ENCODE results near the gene GPRC5C. TPM values are rescaled to one million over a fixed set of nuclear protein-coding genes. Genes with fewer than 3 reads are reported as not detected.

The GPRC5C gene, protein sequence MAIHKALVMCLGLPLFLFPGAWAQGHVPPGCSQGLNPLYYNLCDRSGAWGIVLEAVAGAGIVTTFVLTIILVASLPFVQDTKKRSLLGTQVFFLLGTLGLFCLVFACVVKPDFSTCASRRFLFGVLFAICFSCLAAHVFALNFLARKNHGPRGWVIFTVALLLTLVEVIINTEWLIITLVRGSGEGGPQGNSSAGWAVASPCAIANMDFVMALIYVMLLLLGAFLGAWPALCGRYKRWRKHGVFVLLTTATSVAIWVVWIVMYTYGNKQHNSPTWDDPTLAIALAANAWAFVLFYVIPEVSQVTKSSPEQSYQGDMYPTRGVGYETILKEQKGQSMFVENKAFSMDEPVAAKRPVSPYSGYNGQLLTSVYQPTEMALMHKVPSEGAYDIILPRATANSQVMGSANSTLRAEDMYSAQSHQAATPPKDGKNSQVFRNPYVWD
- total RNA-seq (2016; rRNA removed; fragmentation: Illumina TruSeq; extraction: Trizol) = 44.8 and 85.6 TPM in 2 replicates
- total RNA-seq (2016; cell fraction: cytosol; rRNA removed; fragmentation: Illumina TruSeq; extraction: Trizol; ENCODE audit: low read depth) = 30.8 and 32.3 TPM in 2 replicates
- total RNA-seq (2016; cell fraction: insoluble cytoplasmic fraction; rRNA removed; fragmentation: Illumina TruSeq; extraction: Trizol) = 41.2 and 86.3 TPM in 2 replicates
- total RNA-seq (2016; cell fraction: membrane; rRNA removed; fragmentation: Illumina TruSeq; extraction: Trizol) = 50.5 and 55.5 TPM in 2 replicates
- total RNA-seq (2016; cell fraction: nucleus; rRNA removed; fragmentation: Illumina TruSeq; extraction: Trizol) = 73.7 and 80.6 TPM in 2 replicates
- polyA plus RNA-seq (2011; rRNA removed) = 300 and 407 TPM in 2 replicates
- 276 and 424 TPM in 2 replicates for polyA plus RNA-seq (2011; cell fraction: cytosol; rRNA removed)
- 354 and 357 TPM in 2 replicates for polyA plus RNA-seq (2011; cell fraction: nucleus; rRNA removed)
- 111 and 131 TPM in 2 replicates for polyA plus RNA-seq (2012)
- 29.5 and 34.4 TPM in 2 replicates for polyA plus RNA-seq (2016; cell fraction: cytosol; fragmentation: Illumina TruSeq; extraction: Trizol; ENCODE audit: low read depth)
- polyA plus RNA-seq (2016; cell fraction: insoluble cytoplasmic fraction; fragmentation: Illumina TruSeq; extraction: Trizol; ENCODE audit: low read depth) = 42.9 and 43.8 TPM in 2 replicates
- polyA plus RNA-seq (2016; cell fraction: membrane; fragmentation: Illumina TruSeq; extraction: Trizol; ENCODE audit: low read depth) = 36.0 and 48.1 TPM in 2 replicates
- 131 and 142 TPM in 2 replicates for polyA plus RNA-seq (2016; cell fraction: nucleus; fragmentation: Illumina TruSeq; extraction: Trizol; ENCODE audit: insufficient read depth, low read depth)
- polyA minus RNA-seq (2011; rRNA and poly(A)+ RNA removed; ENCODE audit: low replicate concordance) = 39.8 and 712 TPM in 2 replicates
- polyA minus RNA-seq (2011; cell fraction: cytosol; rRNA and poly(A)+ RNA removed) = 209 and 211 TPM in 2 replicates
- polyA minus RNA-seq (2011; cell fraction: nucleus; rRNA and poly(A)+ RNA removed) = 108 and 116 TPM in 2 replicates
- Bru-seq, nascent RNA = percentile 82 among the genes with signal in this experiment
- BruChase-seq, experiment 1, labeled RNA remaining after a 6-hour chase = percentile 85 among the genes with signal in this experiment
- BruChase-seq, experiment 2, labeled RNA remaining after a 2-hour chase = percentile 82 among the genes with signal in this experiment
- long read RNA-seq, experiment 1, transcript GPRC5C-202 (4 exons, 2,988 nt) = major isoform, 76 of 124 reads
- long read RNA-seq, experiment 1, transcript GPRC5C-211 (3 exons, 393 nt) = minor isoform, 6 of 124 reads
- long read RNA-seq, experiment 1, partial matches to known transcripts = 23 of 124 reads
- long read RNA-seq, experiment 1, other reads (novel, unspliced or antisense) = 16 of 124 reads
- long read RNA-seq, experiment 2, transcript GPRC5C-202 (4 exons, 2,988 nt) = major isoform, 172 of 370 reads
- long read RNA-seq, experiment 2, transcript GPRC5C-205 (4 exons, 1,592 nt) = minor isoform, 11 of 370 reads
- long read RNA-seq, experiment 2, transcript GPRC5C-211 (3 exons, 393 nt) = minor isoform, 7 of 370 reads
- long read RNA-seq, experiment 2, transcript GPRC5C-207 (1 exons, 2,224 nt) = minor isoform, 16 of 370 reads
- long read RNA-seq, experiment 2, partial matches to known transcripts = 76 of 370 reads
- long read RNA-seq, experiment 2, other reads (novel, unspliced or antisense) = 83 of 370 reads

DNA sequence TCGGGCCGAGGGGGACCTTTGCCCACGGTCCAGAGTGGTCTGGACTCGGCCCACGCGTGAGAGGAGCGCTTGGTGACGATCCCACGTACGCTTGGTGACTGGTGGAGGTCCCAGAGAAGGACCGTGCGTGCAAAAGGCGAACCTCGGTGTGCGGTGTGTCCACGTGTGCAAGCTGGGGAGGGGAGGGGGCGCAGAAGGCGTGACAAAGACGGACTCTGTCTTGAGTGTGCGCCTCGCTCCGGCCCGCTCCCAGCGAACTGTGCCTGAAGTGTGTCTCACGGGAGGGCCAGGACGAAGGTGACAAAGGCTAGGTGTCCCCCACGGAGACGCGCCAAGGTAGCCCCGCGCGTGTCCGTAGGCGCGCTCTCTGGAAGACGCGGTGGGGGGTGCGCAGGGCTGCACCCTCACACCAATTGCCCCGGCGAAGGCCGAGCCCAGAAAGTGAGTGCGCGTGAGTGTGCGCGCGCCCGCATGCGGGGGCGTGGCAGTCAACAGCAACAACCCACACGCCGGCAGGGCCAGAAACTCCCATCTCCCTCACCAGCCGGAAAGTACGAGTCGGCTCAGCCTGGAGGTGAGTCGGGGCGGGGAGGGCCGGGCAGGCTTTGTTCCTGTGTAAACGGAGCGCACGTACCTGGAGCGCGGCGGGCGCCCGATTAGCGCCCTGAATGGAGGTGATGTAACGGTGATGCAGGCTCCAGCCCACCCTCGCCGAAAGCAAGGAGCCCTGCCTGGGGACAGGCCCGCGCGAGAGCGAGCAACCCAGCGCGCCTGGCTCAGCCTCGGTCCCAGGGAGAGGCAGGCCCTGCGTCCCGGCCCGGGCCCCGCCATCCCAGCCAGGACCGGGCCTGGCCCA, at the start of gene GPRC5C:
Gene GPRC5C (plus strand): TSS at position 521 of the 856 bp plus-strand sequence. CDS start 7,689 bp downstream, outside the sequence.
- intact Hi-C loops (cut with micrococcal nuclease; ENCODE audit: unreplicated experiment) = no loop called here
- H3K27me3 ChIP-seq (ENCODE audit: control insufficient read depth in 1 of 2, insufficient read depth in 2 of 2, low read length in 2 of 2) = no peaks in the 10 kb centered on the region; a peak in 1 of 5 replicates
- H3K36me3 ChIP-seq (replicated peaks in 1 of 2; ENCODE audit: control insufficient read depth in 1 of 2, insufficient read depth in 2 of 2, low read length in 2 of 2) = no peaks in the 10 kb centered on the region; a peak in 1 of 5 replicates
- DNase-seq (ENCODE audit: low spot score) (peak; percentile 95), ATAC-seq (peak; percentile 64), FAIRE-seq (no peak)
- ChIA-PET POLR2A (interaction anchor here (1.2 to 5.6 kb wide), 8 partner anchors 11 to 442 kb away, joined by 4 to 159 read pairs (median 20); partner anchors contain the start of genes FDXR and RAB37), CTCF (ENCODE audit: low intra/inter-chr PET ratio, low total read pairs) (no interaction called here)
- H3K4me3 ChIP-seq (replicated peaks in 1 of 3; ENCODE audit: insufficient read depth in 1 of 3, low read depth in 2 of 3, low read length in 3 of 3) = peak within 1 kb of the TSS; percentile 82 to 94 (median 89)
- H4K20me1 ChIP-seq (ENCODE audit: insufficient read depth, low read length) = peaks cover 33% of the 10 kb centered on the region
- H3K27ac ChIP-seq (ENCODE audit: extremely low read length, insufficient read depth, low read length) = peak within 1 kb of the TSS; percentile 98
- under 1% methylated on average over 33 of the region's 81 CpGs for WGBS (ENCODE audit: low lambda C conversion rate)
- H3K4me1 ChIP-seq (ENCODE audit: insufficient read depth, low read length) = peaks cover 69% of the 10 kb centered on the region
- in situ Hi-C loops (cut with HindIII; ENCODE audit: extremely low pct_ligation_motif_present, low pct_unique_long_range_greater_than_20kb) = loop anchor here (10.0 to 25.0 kb wide), 3 partner anchors 323 to 1144 kb away; no protein-coding TSS in a partner anchor
- no peaks in the 10 kb centered on the region for H3K9me3 ChIP-seq (ENCODE audit: low read length)
- H3K9ac ChIP-seq (ENCODE audit: insufficient read depth, low read depth, low read length) = peak within 1 kb of the TSS; percentile 99
- peaks cover 57% of the 10 kb centered on the region for H3K79me2 ChIP-seq (ENCODE audit: insufficient read depth, low read length)
- BruUV-seq (replicated peaks) = TSS peak; percentile 60
- H2AFZ ChIP-seq (ENCODE audit: low read length) = no peak within 1 kb of the TSS
- peak within 1 kb of the TSS; percentile 100 for H3K4me2 ChIP-seq (ENCODE audit: low read depth, low read length)
- no peak for TF ChIP-seq U2AF1 (optimal IDR thresholded peaks at IDR 0.05; ENCODE audit: low read depth, low read length)
- TF ChIP-seq ZKSCAN8 (CRISPR knock-in tag; IDR thresholded peaks at IDR 0.05; ENCODE audit: borderline replicate concordance) = no peak
- TF ChIP-seq TARDBP (CRISPR knock-in tag; IDR thresholded peaks at IDR 0.05) = peak; percentile 97
- no peak for TF ChIP-seq WIZ (CRISPR knock-in tag; IDR thresholded peaks at IDR 0.05)
- TF ChIP-seq ZNF83 (CRISPR knock-in tag; IDR thresholded peaks at IDR 0.05; ENCODE audit: borderline replicate concordance) = peak; percentile 86; the same call in 1 of the 2 replicates
- TF ChIP-seq NR2F2 (IDR thresholded peaks at IDR 0.05; ENCODE audit: borderline replicate concordance, low read depth) = no peak
- peak; percentile 30; the same call in 1 of the 2 replicates for TF ChIP-seq SIX1 (CRISPR knock-in tag; IDR thresholded peaks at IDR 0.05; ENCODE audit: borderline replicate concordance)
- peak; percentile 91 for TF ChIP-seq IRF2 (CRISPR knock-in tag; IDR thresholded peaks at IDR 0.05)
- TF ChIP-seq ZNF343 (CRISPR knock-in tag; IDR thresholded peaks at IDR 0.05) = 0 out of 2 replicates have a peak, but pooled peaks have one; percentile 54
- TF ChIP-seq, protein P1, sequence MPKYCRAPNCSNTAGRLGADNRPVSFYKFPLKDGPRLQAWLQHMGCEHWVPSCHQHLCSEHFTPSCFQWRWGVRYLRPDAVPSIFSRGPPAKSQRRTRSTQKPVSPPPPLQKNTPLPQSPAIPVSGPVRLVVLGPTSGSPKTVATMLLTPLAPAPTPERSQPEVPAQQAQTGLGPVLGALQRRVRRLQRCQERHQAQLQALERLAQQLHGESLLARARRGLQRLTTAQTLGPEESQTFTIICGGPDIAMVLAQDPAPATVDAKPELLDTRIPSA (CRISPR knock-in tag; IDR thresholded peaks at IDR 0.05; ENCODE audit: borderline replicate concordance) = peak; percentile 18; the same call in 1 of the 2 replicates
- TF ChIP-seq ATRX (CRISPR knock-in tag; IDR thresholded peaks at IDR 0.05; ENCODE audit: borderline replicate concordance) = no peak
- TF ChIP-seq SMAD1 (CRISPR knock-in tag; IDR thresholded peaks at IDR 0.05; ENCODE audit: borderline replicate concordance, low read depth) = no peak
- TF ChIP-seq ZNF550 (CRISPR knock-in tag; IDR thresholded peaks at IDR 0.05; ENCODE audit: borderline replicate concordance) = no peak
- TF ChIP-seq ZNF605 (CRISPR knock-in tag; IDR thresholded peaks at IDR 0.05) = peak; percentile 85
- TF ChIP-seq ATAD3A (CRISPR knock-in tag; IDR thresholded peaks at IDR 0.05) = 0 out of 2 replicates have a peak, but pooled peaks have one; percentile 16

All from HepG2 (cell line).